ENCODE results near the gene MYO7B.

Gene MYO7B

DNA sequence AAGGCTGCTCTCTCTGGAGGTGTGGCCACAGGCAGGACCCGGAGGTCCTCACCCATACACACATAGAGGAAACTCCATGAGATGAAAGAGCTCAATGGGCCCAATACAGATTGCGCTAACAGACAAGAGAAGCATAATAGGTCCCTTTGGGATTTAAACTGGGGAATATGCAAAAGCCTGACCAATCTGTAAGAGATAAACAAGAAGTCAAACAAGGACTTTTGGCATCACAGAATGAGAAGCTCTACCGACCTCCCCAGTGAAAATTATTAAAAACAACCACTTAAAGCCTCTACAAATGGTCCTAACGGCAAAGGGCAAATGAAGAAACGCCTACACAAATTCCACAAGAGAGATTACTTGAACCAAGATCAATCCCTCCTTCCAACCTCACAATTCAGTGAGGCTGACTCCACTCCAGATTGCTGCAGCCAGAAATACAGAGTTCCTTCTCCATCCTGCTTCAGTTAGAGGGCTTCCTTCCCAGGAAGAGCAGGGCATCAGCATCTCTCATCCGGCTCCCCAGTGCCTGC, 20.0 kb upstream of the MYO7B start:
- Histone ChIP-seq H3K27ac (ENCODE audit: low read depth, low read length) (no peak overlapping the region), H3K4me2 (ENCODE audit: low read length) (no peak overlapping the region), H4K5ac (ENCODE audit: low read length) (no peak overlapping the region), H4K8ac (ENCODE audit: low read depth, low read length) (no peak overlapping the region), H3K79me1 (ENCODE audit: low read length) (peaks cover 14% of the 10 kb centered on the region), H3K4me1 (ENCODE audit: control insufficient read depth, low read depth, low read length) (peaks cover 3% of the 10 kb centered on the region), H3K27me3 (ENCODE audit: insufficient read depth, low read length, poor library complexity) (no peaks in the 10 kb centered on the region), H3K18ac (ENCODE audit: low read length) (no peak overlapping the region), H2BK5ac (ENCODE audit: low read length) (no peak overlapping the region), H2BK15ac (replicated peaks; ENCODE audit: low read depth) (no peak overlapping the region), H3K4ac (ENCODE audit: low read depth, low read length) (no peak overlapping the region), H3K79me2 (ENCODE audit: control insufficient read depth, insufficient read depth, low read length) (peaks cover 61% of the 10 kb centered on the region), H3K9ac (ENCODE audit: low read length) (no peak overlapping the region), H3K4me3 (ENCODE audit: low read length) (no peak overlapping the region), H2AK5ac (ENCODE audit: low read length) (no peak overlapping the region), H3K23ac (ENCODE audit: low read length) (no peak overlapping the region), H3K36me3 (ENCODE audit: control insufficient read depth, insufficient read depth, low read length) (no peaks in the 10 kb centered on the region), H2BK120ac (ENCODE audit: low read depth, low read length) (no peak overlapping the region), H3K56ac (ENCODE audit: low read length) (peak overlapping the region; percentile 2)
- WGBS (ENCODE audit: extremely low coverage, insufficient coverage, low lambda C conversion rate), result no CpG with 5 or more reads among the region's 6 CpGs
- no peak for DNase-seq

DNA sequence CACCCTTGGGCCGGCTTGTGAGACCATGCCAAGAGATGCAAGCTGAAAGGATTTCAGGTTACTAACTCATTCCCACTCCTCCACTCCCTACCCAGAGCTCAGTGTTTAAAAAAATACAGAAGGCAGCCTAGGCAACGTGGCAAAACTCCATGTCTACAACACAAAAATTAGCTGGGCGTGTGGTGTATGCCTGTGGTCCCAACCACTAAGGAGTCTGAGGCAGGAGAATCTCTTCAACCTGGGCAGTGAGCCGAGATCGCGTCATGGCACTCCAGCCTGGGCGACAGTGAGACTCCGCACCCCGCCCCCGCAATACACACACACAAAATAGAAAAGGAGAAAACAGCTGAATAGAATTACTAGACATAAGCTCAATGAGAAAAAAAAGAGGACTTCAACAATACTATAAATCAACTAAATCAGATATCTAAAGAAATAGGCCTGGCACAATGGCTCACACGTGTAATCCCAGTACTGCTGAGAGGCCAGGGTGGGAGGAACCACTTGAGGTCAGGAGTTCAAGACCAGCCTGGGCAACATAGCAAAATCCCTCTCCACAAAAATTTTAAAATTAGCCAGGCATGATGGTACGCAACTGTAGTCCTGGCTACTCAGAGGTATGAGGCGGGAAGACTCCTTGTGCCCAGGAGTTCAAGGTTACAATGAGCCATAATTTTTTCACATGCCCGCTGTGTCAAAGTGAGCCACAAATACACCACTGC, 19.3 kb upstream of the MYO7B start:
- H3K27ac ChIP-seq (ENCODE audit: low read depth, low read length), result no peak overlapping the region
- WGBS (ENCODE audit: extremely low coverage, insufficient coverage, low lambda C conversion rate), result no CpG with 5 or more reads among the region's 14 CpGs

DNA sequence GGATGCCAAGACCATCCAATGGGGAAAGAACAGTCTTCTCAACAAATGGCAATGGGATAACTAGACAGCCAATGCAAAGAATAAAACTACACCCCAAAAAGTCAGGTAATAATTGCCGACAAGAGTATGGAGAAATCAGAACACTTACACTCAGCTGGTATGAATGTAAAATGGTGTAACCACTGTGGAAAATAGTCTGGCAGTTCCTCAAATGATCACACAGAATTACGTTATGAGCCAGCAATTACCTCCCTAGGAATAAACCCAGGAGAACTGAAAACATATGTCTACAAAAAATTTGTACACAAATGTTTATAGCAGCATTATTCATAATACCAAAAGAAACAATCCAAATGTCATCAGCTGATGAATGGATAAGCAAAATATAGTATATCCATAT, 18.0 kb upstream of the MYO7B start:
- Histone ChIP-seq H3K18ac (ENCODE audit: low read length) (no peak overlapping the region), H3K23ac (ENCODE audit: low read length) (no peak overlapping the region), H3K4me3 (ENCODE audit: low read length) (no peak overlapping the region), H4K5ac (ENCODE audit: low read length) (no peak overlapping the region), H3K4ac (ENCODE audit: low read depth, low read length) (no peak overlapping the region), H3K9ac (ENCODE audit: low read length) (no peak overlapping the region), H3K27me3 (ENCODE audit: insufficient read depth, low read length, poor library complexity) (no peaks in the 10 kb centered on the region), H2BK120ac (ENCODE audit: low read depth, low read length) (no peak overlapping the region), H3K4me2 (ENCODE audit: low read length) (no peak overlapping the region), H3K36me3 (ENCODE audit: control insufficient read depth, insufficient read depth, low read length) (peaks cover 2% of the 10 kb centered on the region), H2BK5ac (ENCODE audit: low read length) (no peak overlapping the region), H3K27ac (ENCODE audit: low read depth, low read length) (no peak overlapping the region), H3K79me2 (ENCODE audit: control insufficient read depth, insufficient read depth, low read length) (peaks cover 58% of the 10 kb centered on the region), H2BK15ac (replicated peaks; ENCODE audit: low read depth) (no peak overlapping the region), H3K56ac (ENCODE audit: low read length) (no peak overlapping the region), H3K4me1 (ENCODE audit: control insufficient read depth, low read depth, low read length) (peaks cover 1% of the 10 kb centered on the region), H2AK5ac (ENCODE audit: low read length) (no peak overlapping the region), H3K79me1 (ENCODE audit: low read length) (peaks cover 17% of the 10 kb centered on the region), H4K8ac (ENCODE audit: low read depth, low read length) (no peak overlapping the region)
- no peak for DNase-seq
- no CpG with 5 or more reads among the region's 2 CpGs for WGBS (ENCODE audit: extremely low coverage, insufficient coverage, low lambda C conversion rate)

More for the DNA sequence above, 19.3 kb upstream of the MYO7B start:
- no peak overlapping the region for H2BK15ac ChIP-seq (replicated peaks; ENCODE audit: low read depth)
- H3K18ac ChIP-seq (ENCODE audit: low read length), result no peak overlapping the region
- H3K9ac ChIP-seq (ENCODE audit: low read length), result no peak overlapping the region
- no peak overlapping the region for H3K4ac ChIP-seq (ENCODE audit: low read depth, low read length)
- H3K4me1 ChIP-seq (ENCODE audit: control insufficient read depth, low read depth, low read length), result peaks cover 2% of the 10 kb centered on the region
- H4K8ac ChIP-seq (ENCODE audit: low read depth, low read length), result no peak overlapping the region
- no peak for DNase-seq
- H2AK5ac ChIP-seq (ENCODE audit: low read length), result no peak overlapping the region
- no peak overlapping the region for H2BK5ac ChIP-seq (ENCODE audit: low read length)
- no peak overlapping the region for H4K5ac ChIP-seq (ENCODE audit: low read length)
- no peak overlapping the region for H3K4me3 ChIP-seq (ENCODE audit: low read length)
- peaks cover 55% of the 10 kb centered on the region for H3K79me2 ChIP-seq (ENCODE audit: control insufficient read depth, insufficient read depth, low read length)
- H3K56ac ChIP-seq (ENCODE audit: low read length), result no peak overlapping the region
- no peak overlapping the region for H2BK120ac ChIP-seq (ENCODE audit: low read depth, low read length)
- H3K79me1 ChIP-seq (ENCODE audit: low read length), result peaks cover 14% of the 10 kb centered on the region
- no peak overlapping the region for H3K4me2 ChIP-seq (ENCODE audit: low read length)
- H3K27me3 ChIP-seq (ENCODE audit: insufficient read depth, low read length, poor library complexity), result no peaks in the 10 kb centered on the region
- H3K36me3 ChIP-seq (ENCODE audit: control insufficient read depth, insufficient read depth, low read length), result no peaks in the 10 kb centered on the region
- H3K23ac ChIP-seq (ENCODE audit: low read length), result no peak overlapping the region

DNA sequence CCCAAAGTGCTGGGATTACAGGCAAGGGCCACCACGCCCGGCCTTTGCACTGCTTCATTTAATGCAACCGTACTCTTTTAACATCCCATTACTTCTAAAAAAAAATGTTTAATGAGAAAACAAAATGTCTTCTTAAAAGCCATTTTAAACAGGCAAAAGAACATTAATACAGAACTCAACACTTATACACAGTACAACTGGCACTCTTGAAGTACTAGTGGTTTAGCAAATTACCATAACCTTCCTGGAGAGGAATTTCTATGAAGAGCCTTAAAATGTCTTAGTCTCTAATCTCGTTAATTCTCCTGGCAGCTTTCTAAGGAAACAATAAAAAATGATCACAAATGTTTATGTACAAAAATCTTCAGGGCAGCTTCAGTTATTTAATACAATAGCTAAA, 15.1 kb upstream of the MYO7B start:
- H3K4ac ChIP-seq (ENCODE audit: low read depth, low read length), result no peak overlapping the region
- no peak overlapping the region for H4K5ac ChIP-seq (ENCODE audit: low read length)
- no peak overlapping the region for H4K8ac ChIP-seq (ENCODE audit: low read depth, low read length)
- no CpG with 5 or more reads among the region's 4 CpGs for WGBS (ENCODE audit: extremely low coverage, insufficient coverage, low lambda C conversion rate)
- no peak for DNase-seq
- H3K9ac ChIP-seq (ENCODE audit: low read length), result no peak overlapping the region
- no peak overlapping the region for H2AK5ac ChIP-seq (ENCODE audit: low read length)
- no peak overlapping the region for H3K23ac ChIP-seq (ENCODE audit: low read length)
- H3K27ac ChIP-seq (ENCODE audit: low read depth, low read length), result no peak overlapping the region
- no peak overlapping the region for H3K18ac ChIP-seq (ENCODE audit: low read length)
- no peak overlapping the region for H2BK120ac ChIP-seq (ENCODE audit: low read depth, low read length)
- peaks cover 67% of the 10 kb centered on the region for H3K79me2 ChIP-seq (ENCODE audit: control insufficient read depth, insufficient read depth, low read length)
- no peak overlapping the region for H2BK15ac ChIP-seq (replicated peaks; ENCODE audit: low read depth)
- peaks cover 2% of the 10 kb centered on the region for H3K36me3 ChIP-seq (ENCODE audit: control insufficient read depth, insufficient read depth, low read length)
- H3K79me1 ChIP-seq (ENCODE audit: low read length), result peaks cover 16% of the 10 kb centered on the region
- H2BK5ac ChIP-seq (ENCODE audit: low read length), result no peak overlapping the region
- no peak overlapping the region for H3K4me3 ChIP-seq (ENCODE audit: low read length)
- H3K4me1 ChIP-seq (ENCODE audit: control insufficient read depth, low read depth, low read length), result no peaks in the 10 kb centered on the region
- no peak overlapping the region for H3K4me2 ChIP-seq (ENCODE audit: low read length)
- H3K56ac ChIP-seq (ENCODE audit: low read length), result no peak overlapping the region
- no peaks in the 10 kb centered on the region for H3K27me3 ChIP-seq (ENCODE audit: insufficient read depth, low read length, poor library complexity)

DNA sequence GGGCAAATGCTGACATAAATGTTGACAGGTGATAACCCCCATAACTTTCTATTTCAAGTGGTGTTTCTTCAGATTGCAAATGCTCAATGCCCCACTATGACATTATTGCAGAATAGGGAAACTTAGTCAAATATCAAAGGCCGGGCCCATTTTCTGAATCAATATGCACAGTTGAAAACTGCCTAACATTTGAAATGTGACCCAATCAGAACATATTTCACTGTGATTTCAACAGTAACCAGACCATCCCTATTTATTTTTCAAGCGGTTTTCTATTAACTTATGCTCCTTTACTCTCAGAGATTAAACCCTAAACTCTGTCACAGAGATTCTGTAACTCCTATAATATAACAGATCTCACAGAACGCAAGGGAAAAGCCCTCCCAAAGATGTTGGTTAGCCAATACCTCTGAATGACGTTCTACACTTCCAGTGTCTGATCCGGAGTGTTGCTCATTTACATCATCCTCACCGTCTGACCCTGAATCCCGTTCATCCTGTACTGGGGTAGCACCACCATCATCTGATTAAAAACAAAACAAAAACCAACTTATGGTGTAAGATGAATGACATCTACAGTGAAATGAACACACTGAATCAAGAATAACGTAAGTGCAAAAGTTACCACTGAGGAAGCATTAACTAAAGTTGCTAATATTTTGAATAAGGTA, 12.1 kb upstream of the MYO7B start:
- WGBS (ENCODE audit: extremely low coverage, insufficient coverage, low lambda C conversion rate), result no CpG with 5 or more reads among the region's 8 CpGs

More for the DNA sequence above, 12.1 kb upstream of the MYO7B start:
- Histone ChIP-seq H3K56ac (ENCODE audit: low read length) (no peak overlapping the region), H3K79me2 (ENCODE audit: control insufficient read depth, insufficient read depth, low read length) (peaks cover 50% of the 10 kb centered on the region), H3K4me3 (ENCODE audit: low read length) (no peak overlapping the region), H3K27me3 (ENCODE audit: insufficient read depth, low read length, poor library complexity) (no peaks in the 10 kb centered on the region), H3K27ac (ENCODE audit: low read depth, low read length) (no peak overlapping the region), H4K5ac (ENCODE audit: low read length) (no peak overlapping the region), H3K36me3 (ENCODE audit: control insufficient read depth, insufficient read depth, low read length) (peaks cover 2% of the 10 kb centered on the region), H3K4me1 (ENCODE audit: control insufficient read depth, low read depth, low read length) (peaks cover 8% of the 10 kb centered on the region), H3K23ac (ENCODE audit: low read length) (no peak overlapping the region), H3K79me1 (ENCODE audit: low read length) (peaks cover 8% of the 10 kb centered on the region), H4K8ac (ENCODE audit: low read depth, low read length) (no peak overlapping the region), H3K4me2 (ENCODE audit: low read length) (no peak overlapping the region), H2BK15ac (replicated peaks; ENCODE audit: low read depth) (no peak overlapping the region), H3K18ac (ENCODE audit: low read length) (no peak overlapping the region), H2BK5ac (ENCODE audit: low read length) (no peak overlapping the region), H2BK120ac (ENCODE audit: low read depth, low read length) (no peak overlapping the region), H3K4ac (ENCODE audit: low read depth, low read length) (no peak overlapping the region), H2AK5ac (ENCODE audit: low read length) (no peak overlapping the region), H3K9ac (ENCODE audit: low read length) (peak overlapping the region; percentile 41)
- DNase-seq, result no peak
